CD4-positive, alpha-beta T cell treated with Interleukin-1 beta for 1 hour (primary cell): ENCODE data around the gene ELMO1.
A peak's percentile ranks its signal among the peaks of the same experiment; 100 is the strongest.
"Not testable (repeated sequence)": the region's sequence is repeated elsewhere in the genome, so short reads cannot be mapped to it uniquely, and the experiment has no call there.

ENCODE experiments used
- DNase-seq, 2 donors: peaks; one replicate each; pipeline ENCODE4 v3.0.0-alpha.2; 2020 to 2022

The ELMO1 gene

GRCh38 chr7:37173670-37174069 is 275.0 kb downstream of the ELMO1 start:
- DNase-seq = no peak

GRCh38 chr7:37162106-37162505 is 286.6 kb downstream of the ELMO1 start:
- no peak for DNase-seq

- DNase-seq = no peak
Observed at GRCh38 chr7:37160656-37161055, 288.0 kb downstream of the ELMO1 start.

GRCh38 chr7:37153376-37153775 is 295.3 kb downstream of the ELMO1 start:
- no peak for DNase-seq

GRCh38 chr7:37151741-37152413 is 296.8 kb downstream of the ELMO1 start:
- DNase-seq = no peak

- DNase-seq = no peak
Observed at GRCh38 chr7:37150856-37151255, 297.8 kb downstream of the ELMO1 start.

GRCh38 chr7:37150180-37150579 is 298.5 kb downstream of the ELMO1 start:
- DNase-seq = no peak

GRCh38 chr7:37149773-37150124 is 298.9 kb downstream of the ELMO1 start:
- DNase-seq = no peak

GRCh38 chr7:37149051-37149772 is 299.5 kb downstream of the ELMO1 start:
- DNase-seq = no peak

- DNase-seq = no peak
Observed at GRCh38 chr7:37145682-37146081, 303.0 kb downstream of the ELMO1 start.

- no peak for DNase-seq
Observed at GRCh38 chr7:37144423-37144822, 304.2 kb downstream of the ELMO1 start.

GRCh38 chr7:37142958-37143357 is 305.7 kb downstream of the ELMO1 start:
- no peak for DNase-seq

GRCh38 chr7:37141742-37142141 is 306.9 kb downstream of the ELMO1 start:
- DNase-seq = no peak

GRCh38 chr7:37133902-37134301 is 314.8 kb downstream of the ELMO1 start:
- not testable (repeated sequence) for DNase-seq

- no peak for DNase-seq
Observed at GRCh38 chr7:37131855-37132254, 316.8 kb downstream of the ELMO1 start.

GRCh38 chr7:37129035-37129425 is 319.6 kb downstream of the ELMO1 start:
- no peak for DNase-seq

- DNase-seq = no peak
Observed at GRCh38 chr7:37128327-37129034, 320.2 kb downstream of the ELMO1 start.

- DNase-seq = no peak
Observed at GRCh38 chr7:37119296-37119860, 329.3 kb downstream of the ELMO1 start.

GRCh38 chr7:37118004-37118403 is 330.7 kb downstream of the ELMO1 start:
- no peak for DNase-seq

- DNase-seq = no peak
Observed at GRCh38 chr7:37117292-37117691, 331.4 kb downstream of the ELMO1 start.

GRCh38 chr7:37116093-37116701 is 332.5 kb downstream of the ELMO1 start:
- no peak for DNase-seq

- no peak for DNase-seq
Observed at GRCh38 chr7:37113661-37114355, 334.9 kb downstream of the ELMO1 start.

GRCh38 chr7:37112876-37113275 is 335.8 kb downstream of the ELMO1 start:
- DNase-seq = peak in 1 of 2 donors; percentile 15
